Stimulated activated CD8-positive, alpha-beta memory T cell treated with anti-CD3 and anti-CD28 coated beads, Interleukin-2, amount 100 ng/mL, for 48 hours (primary cell): ENCODE data around the gene CLIC3.

Experiments
- DNase-seq, 2 donors: peaks; one replicate each; pipeline ENCODE4 v3.0.0-alpha.2; 2020; ENCODE audit warnings: low read depth in 2 of 2

CLIC3 gene

GRCh38 chr9:136964171-136964689 lies 32.1 kb downstream of the CLIC3 start:
- DNase-seq: no peak

- DNase-seq: no peak
Measured at GRCh38 chr9:136963751-136964150, 32.6 kb downstream of the CLIC3 start.

- no peak for DNase-seq
Measured at GRCh38 chr9:136963341-136963740, 33.0 kb downstream of the CLIC3 start.

- no peak for DNase-seq
Measured at GRCh38 chr9:136962701-136963248, 33.6 kb downstream of the CLIC3 start.

- no peak for DNase-seq
Measured at GRCh38 chr9:136962163-136962562, 34.2 kb downstream of the CLIC3 start.

GRCh38 chr9:136961279-136962065 lies 34.9 kb downstream of the CLIC3 start:
- no peak for DNase-seq

GRCh38 chr9:136960938-136961275 lies 35.5 kb downstream of the CLIC3 start:
- no peak for DNase-seq

GRCh38 chr9:136960212-136960937 lies 36.0 kb downstream of the CLIC3 start:
- no peak for DNase-seq

GRCh38 chr9:136958898-136959850 lies 37.2 kb downstream of the CLIC3 start:
- DNase-seq: no peak

GRCh38 chr9:136958473-136958872 lies 37.9 kb downstream of the CLIC3 start:
- DNase-seq: no peak

- DNase-seq: no peak
Measured at GRCh38 chr9:136957901-136958300, 38.5 kb downstream of the CLIC3 start.

- DNase-seq: no peak
Measured at GRCh38 chr9:136957461-136957860, 38.9 kb downstream of the CLIC3 start.

GRCh38 chr9:136956604-136957003 lies 39.8 kb downstream of the CLIC3 start:
- no peak for DNase-seq

- DNase-seq: no peak
Measured at GRCh38 chr9:136955943-136956335, 40.4 kb downstream of the CLIC3 start.

GRCh38 chr9:136955202-136955942 lies 41.0 kb downstream of the CLIC3 start:
- no peak for DNase-seq

- no peak for DNase-seq
Measured at GRCh38 chr9:136954270-136955083, 41.9 kb downstream of the CLIC3 start.

GRCh38 chr9:136953771-136954269 lies 42.5 kb downstream of the CLIC3 start:
- no peak for DNase-seq

GRCh38 chr9:136952876-136953770 lies 43.2 kb downstream of the CLIC3 start:
- no peak for DNase-seq

- no peak for DNase-seq
Measured at GRCh38 chr9:136952321-136952850, 44.0 kb downstream of the CLIC3 start.
